Hindlimb muscle (tissue), 1 donor: ENCODE measurements around the gene ITGA5. TPM values are rescaled to one million over a fixed set of nuclear protein-coding genes. Genes with fewer than 3 reads are reported as not detected.
A peak's percentile ranks its signal among the peaks of the same experiment; 100 is the strongest.

Source experiments
- DNase-seq: peaks from one replicate; pipeline ENCODE4 v3.0.0-alpha.2; 2013
- polyA plus RNA-seq: library from polyadenylated mRNA; unstranded; fragments of 120-200 nt; gene quantifications from one replicate; pipeline ENCODE4 v1.2.1, GENCODE V29; 2013; ENCODE audit not compliant: insufficient read length

ITGA5 gene
- polyA plus RNA-seq: 112 TPM

DNA sequence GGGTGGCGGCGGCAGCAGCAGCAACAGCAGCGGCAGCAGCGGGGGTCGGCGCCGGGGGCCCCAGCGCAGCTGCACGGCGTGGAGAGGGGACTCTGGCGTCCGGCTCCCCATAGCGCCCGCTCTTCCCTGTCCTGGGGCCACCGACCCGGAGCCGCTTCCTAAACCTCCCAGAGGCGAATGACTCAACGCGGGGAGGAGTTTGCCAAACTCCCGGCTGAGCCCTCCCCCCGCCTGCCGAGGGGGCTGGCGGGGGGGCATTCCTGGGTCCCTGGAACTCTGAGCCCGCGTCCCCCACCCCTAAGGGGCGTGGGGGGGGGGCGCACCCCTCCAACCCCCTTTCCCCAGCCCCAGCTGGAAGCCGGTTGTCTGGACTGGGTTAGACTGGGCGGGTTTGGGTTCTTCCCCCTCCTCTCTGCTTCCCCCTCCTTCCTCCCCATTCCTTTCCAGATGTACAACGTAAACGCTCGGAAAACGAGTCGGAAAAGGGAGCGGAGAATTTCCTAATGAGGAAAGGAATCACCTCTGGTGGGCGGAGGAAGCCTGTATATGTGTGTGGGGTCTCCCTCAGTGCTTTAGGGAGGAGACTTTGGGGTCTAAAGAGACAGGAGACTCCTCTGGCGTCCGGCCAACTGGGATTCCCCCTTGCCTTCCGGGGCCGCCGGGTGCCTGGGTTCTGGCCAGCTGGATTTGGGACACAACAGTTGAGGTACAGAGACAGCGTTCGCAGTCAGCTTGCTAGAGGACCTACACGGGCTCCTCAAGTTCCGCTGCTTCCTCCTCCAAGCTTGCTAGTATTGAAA, at the start of gene ITGA5:
TSS of gene ITGA5 (minus strand) at position 179 of the 800 bp plus-strand sequence. CDS start at position 111, 68 bp downstream.
- DNase-seq: peak; percentile 77

DNA sequence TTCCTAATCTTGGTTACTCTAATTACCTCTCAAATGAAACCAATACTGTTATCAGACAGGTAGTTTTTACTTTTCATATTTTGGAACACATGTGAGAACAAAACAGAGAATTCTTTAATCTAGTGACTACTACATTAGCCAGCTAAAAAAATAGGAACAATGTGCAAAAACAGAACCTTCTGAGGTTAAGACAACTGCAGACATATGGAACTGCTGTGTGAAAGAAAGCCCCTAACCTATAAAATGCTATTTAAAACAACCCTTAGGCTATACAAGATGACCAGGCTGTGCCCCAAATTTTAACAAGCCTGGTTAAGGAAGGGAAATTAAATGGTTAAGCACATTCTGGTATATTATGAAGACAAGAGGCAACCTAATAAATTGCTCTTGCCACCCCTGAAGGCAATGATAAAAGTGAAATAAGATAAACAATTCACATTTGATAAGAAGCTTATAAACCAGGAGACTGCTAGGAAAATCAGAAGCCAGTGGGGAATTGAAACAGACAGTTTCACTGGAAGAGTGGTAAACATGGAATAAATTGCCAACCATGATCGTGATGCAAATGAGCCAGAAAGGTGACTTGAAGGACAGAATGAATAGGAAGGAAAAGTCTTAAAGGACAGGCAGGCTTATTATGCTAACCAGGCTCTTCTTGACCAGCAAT, 46.9 kb upstream of the ITGA5 start:
- DNase-seq: no peak

DNA sequence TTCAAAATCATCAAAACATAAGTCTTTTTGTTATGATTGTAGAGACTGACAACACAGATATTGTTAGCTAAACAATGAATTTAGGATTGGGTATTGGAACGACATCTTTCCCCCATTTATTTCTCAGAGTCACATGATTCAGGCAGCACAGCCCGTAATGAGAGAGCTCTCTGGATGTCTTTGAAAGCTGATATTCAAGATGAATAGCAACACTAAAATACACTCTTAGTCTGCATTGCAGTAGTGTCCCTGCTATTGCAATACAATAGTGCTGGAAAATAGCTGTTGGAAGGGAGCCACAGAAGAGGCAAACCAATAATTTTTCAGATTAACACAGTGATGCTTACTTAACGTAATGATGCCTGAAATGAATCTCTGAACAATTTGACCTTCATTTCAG, 44.4 kb upstream of the ITGA5 start:
- DNase-seq: no peak

DNA sequence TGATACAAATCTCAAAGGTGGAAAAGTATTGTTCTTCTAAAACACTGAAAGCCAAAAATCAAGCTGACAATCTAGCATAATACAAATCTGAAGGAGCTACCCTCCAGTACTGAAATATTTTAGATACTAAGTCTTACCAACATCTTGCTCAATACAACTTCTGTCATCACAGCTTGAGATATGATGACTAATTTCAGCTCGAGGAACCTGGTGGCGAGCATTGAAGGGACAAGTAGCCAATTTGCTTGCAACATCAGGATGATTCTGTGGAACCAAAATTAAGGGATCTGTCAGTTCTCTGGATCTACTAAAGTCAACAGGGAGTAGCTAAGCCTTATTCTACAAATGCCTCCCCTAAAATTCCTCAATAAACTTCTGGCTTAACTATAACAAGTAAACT, 44.0 kb upstream of the ITGA5 start:
- no peak for DNase-seq

DNA sequence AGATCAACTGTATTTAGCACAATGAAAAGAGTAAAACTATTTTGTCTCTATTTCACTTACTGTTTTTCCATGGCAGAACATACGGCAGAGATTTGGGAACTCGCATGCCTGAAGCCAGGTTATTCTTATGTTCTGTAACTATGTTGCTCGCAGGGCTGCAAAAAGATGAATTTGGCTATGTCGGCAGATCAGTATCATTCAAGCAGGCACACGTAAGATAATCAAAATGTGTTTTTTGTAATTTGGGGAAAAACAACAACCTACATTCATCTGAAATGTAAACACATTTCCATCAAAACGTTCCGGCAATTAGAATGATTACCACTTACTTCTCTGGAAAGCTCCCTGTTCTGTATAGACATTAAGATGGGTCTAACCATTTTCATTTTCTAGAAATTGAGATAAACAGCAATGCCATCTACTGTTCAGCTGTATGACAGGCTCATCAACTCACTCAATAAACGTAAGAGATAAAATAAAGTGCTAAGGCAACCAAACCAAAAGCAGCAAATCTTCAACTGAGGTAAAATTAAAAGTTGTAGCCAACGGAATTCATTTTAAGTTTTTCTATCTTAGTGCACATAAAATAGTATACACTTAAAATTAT, 41.4 kb upstream of the ITGA5 start:
- DNase-seq: no peak

DNA sequence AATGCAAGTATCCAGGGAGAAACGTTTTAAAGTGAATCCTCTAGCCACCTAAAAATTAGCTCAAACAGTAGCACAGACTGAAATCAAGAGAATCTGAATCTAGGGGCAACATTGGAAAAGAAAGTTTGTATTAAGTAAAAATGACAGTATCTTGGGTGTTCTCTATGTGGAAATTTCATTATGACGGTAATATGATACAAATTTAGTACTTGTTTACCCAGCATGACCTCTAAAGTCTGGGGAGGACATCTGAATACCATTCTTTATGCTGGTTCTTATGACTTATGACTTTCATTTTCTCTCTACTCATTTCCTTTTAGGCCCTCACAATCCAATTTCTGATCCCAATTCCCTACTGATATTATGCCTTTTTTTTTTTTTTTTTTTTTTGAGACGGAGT, 40.3 kb upstream of the ITGA5 start:
- no peak for DNase-seq

DNA sequence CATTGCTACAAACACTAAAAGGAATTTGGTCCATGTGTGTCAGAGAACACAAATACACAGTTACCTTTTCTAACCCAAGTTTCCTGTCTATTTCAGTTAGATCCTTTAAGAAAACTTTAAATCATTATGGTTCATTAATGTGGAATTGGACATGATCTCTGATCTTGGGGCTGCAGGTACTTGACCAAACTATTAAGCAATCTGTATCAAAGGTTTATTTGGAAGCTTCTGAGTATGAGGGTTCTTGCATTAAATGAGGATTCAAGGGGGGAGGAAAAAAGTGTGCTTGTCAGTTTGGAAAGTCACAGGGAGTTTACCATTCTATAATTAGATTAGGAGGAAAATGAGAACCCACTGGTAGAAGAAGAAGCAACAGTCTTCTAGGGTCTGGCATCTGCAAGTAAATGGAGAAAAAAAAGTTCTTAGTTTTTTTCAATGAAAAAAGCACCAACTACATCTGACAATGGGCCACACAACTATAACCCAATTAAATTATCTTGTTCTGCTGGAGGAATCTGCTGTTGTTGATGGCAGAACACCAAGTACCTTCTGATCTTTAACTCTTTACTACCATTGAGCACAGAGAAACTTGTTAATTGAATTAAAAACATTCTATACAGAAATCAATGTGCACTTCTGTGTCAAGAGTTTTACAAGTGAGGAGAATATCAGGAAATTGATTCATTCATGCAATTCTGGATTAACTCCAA, 36.8 kb upstream of the ITGA5 start:
- no peak for DNase-seq

DNA sequence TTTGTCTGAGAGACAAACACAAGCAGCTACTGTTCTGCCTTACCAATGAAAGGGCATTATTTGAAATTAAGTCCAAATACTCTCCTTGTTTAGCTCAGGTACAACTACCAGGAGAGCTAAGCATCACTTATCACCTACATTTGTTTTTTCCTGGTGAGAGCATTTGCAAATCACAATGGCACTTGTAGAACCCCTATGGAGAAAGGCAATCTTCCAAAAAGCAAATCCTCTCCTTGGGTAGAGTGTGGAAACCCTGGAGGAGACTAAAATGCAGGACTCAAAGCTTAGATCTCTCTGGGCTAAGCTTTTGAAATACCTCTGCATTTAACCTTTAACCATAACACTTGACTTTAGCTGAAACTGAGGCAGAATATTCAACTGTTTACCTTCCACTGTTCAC, 33.6 kb upstream of the ITGA5 start:
- DNase-seq: no peak

DNA sequence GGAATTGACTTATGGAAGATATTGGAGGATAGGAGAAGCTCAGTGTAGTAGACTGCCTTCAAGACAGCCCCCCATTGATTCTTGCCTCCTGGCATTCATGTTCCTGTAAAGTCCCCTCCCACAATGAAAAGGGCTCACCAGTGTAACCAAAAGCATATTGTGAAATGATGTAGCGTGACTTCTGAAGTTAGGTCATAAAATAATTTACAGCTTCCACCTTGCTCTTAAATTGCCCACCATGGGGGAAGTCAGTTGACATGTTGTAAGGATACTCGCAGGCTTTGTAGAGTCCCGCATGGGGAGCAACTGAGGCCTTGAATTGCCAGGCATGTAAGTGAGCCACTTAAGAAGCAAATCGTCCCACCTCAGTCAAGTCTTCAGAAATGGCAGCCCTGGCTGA, 29.3 kb upstream of the ITGA5 start:
- DNase-seq: no peak

DNA sequence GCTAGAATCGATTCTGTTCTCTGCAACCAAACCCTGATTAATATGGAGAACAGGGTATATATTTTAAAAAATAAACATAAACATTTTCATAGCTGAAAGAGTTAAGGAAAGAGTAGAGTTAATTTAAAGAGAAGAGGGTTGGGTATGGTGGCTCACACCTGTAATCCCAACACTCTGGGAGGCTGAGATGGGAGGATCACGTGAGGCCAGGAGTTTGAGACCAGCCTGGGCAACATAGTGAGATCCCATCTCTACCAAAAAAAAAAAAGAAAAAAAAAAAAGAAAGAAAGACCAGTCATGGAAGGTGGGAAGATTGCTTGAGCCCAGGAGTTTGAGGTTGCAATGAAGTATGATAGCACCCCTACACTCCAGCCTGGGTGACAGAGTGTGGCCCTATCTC, 28.9 kb upstream of the ITGA5 start:
- DNase-seq: no peak

DNA sequence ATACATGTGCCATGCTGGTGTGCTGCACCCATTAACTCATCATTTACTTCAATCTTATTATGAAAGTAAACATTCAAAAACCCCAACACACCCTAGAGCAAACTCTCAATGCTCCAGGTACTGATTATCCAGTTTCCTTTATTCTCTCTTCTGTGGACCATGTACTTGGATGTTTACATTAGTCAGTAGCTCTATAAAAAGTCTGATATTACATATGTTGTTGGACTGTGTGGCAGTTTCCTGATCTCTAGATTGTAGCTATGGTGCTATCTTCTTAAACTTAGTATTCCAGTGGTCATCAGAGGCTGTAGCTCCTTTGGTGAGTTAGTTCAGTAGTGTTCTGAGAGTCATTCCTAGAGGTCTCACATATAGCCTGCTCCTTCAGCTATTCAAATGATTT, 25.1 kb upstream of the ITGA5 start:
- DNase-seq: no peak

DNA sequence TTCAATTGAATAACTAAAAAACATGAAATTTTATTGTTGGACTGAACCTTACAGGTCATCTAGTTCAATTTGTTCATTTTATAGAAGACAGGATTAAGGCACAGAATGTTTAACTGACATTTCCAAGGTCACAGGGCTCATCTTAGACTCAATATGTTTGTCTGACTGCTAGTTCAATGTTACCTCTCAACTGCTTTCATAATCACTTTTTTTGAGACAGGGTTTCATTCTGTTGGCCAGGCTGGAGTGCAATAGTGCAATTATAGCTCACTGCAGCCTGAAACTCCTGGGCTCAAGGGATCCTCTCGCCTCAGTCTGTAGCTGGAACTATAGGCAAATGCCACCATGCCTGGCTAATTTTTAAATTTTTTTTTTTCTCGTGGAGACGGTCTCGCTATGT, 24.4 kb upstream of the ITGA5 start:
- DNase-seq: no peak

DNA sequence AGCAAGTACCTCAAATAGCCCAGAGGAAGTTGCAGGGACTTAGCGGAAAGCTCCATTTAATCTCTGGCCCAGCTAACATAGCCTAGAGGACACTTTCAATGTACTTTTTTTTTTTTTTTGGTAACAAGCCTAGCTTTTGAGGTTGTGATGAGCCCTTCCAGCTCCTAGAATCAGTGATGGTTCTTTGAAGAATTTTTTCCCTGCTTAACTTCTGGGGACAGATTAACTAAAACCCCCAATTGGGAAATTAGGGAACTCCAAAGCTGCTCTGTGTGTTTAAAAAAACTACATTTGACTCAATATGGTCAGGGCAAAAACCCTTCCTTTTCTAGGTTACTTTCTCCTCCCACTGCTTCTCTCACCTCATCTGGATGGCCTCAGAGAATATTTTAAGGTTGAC, 23.9 kb upstream of the ITGA5 start:
- DNase-seq: no peak

DNA sequence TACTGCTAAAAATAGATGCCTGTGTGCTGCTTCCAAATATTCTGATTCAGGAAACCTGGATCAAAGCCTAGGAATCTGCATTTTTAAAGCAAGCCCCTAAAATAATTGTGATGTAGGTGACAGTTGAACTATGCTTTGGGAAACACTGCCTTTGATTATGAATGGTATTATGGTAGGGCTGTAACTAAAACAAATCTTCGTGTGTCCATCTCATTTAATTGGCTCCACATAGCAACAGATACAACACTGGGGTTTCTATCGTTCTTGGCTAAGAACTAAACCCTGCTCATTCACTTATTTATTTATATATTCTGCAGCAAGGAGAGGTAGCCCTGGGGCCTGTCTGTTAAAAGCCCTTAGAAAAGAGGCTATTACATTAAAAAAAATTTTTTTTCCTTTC, 23.0 kb upstream of the ITGA5 start:
- no peak for DNase-seq

DNA sequence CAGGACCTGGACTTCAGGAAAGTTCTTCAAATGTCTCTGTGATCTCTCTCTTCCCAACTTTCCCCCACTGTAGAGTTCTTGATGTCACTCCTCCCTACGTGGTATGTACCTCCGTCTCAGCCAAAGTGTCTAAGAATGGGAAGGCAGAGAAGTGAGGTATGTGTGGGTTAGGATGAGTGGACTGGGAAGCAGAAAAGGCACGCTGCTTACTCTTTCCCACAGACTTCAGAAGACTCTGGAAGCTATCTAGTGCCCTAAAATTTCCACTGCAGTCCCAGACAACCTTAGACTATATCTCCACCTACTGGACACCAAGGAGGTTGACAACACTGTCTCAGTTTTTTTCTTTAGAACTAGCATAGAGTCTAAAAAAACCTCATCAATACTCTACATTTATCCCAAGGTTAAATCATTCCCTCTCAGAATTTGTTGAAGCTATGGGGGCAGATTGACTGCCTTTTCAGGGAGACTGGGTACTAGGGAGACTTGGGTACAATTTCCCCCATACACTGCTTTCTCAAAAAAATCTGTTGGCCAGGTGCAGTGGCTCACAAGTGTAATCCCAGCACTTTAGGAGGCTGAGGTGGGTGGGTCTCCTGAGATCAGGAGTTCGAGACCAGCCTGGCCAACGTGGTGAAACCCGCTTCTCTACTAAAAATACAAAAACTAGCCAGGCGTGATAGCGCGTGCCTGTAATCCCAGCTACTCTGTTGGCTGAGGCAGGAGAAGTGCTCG, 20.6 kb upstream of the ITGA5 start:
- DNase-seq: no peak

DNA sequence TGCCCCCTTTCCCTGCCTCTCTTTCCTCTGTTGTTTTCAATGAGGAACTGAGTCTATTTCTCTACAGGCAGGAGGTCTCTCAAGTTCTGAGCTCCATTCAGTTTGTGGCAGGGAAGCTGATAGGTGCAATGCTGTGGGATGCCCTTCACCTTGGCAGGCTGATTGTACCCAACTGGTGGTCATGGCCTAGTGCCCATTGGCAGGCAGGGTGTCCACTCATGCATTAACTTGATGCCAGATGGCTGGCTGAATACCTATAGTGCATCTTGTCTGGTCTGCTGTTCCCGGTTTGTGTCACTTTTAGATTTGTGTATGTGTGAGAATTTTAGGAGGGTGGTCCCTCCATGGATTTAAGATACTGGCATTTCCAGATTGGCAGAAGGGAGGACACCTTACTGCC, 20.0 kb upstream of the ITGA5 start:
- DNase-seq: no peak

DNA sequence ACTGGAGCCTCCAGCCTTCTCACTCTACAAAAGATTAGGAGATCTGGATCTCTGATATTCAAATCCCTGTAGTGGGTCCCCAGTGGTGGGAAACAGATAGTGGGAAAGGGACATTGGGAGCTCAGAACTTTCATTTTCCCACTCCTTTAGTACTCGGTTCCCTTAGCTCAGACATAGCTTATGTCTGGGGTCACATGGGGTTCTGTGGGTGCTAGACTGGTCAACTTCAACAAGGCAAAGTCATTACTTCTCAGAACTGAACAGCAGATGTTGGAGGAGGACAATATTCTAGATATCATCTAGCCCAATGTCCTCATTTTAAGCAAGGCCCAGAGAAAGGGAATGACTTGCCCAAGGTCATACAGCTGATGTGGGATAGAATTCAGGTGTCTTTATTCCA, 19.5 kb upstream of the ITGA5 start:
- DNase-seq: no peak

DNA sequence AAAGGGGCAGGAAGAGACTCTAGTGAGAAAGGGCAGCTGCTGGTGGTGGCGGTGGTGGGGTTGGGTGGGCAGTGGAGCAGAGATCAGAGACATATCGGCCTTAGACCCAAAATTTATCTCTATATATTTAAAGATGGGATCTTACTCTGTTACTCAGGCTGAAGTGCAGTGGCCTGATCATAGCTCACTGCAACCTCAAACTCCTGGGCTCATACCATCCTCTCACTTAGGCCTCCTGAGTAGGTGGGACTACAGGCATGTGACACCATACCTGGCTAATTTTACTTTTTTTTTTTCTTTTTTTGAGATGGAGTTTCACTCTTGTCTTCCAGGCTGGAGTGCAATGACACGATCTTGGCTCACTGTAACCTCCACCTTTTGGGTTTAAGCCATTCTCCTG, 18.6 kb upstream of the ITGA5 start:
- no peak for DNase-seq

DNA sequence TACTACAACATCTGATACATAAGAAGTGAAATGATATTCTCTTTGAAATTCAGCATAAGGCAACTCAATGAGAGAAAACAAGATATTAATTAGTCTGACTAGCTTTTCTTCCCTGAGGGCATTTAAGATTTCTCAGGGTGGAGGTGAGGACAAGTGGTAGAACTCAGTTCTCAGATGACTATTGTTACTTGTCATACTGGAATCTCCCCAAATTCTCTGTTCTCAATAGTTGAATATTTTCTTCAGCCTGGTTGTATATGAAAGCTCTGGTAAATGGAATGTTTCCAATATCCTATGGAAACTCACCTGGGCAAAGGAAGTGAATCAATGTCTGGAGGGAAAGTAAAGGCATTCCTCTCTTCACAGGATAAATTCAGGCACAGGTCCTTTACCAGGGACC, 18.2 kb upstream of the ITGA5 start:
- DNase-seq: no peak

DNA sequence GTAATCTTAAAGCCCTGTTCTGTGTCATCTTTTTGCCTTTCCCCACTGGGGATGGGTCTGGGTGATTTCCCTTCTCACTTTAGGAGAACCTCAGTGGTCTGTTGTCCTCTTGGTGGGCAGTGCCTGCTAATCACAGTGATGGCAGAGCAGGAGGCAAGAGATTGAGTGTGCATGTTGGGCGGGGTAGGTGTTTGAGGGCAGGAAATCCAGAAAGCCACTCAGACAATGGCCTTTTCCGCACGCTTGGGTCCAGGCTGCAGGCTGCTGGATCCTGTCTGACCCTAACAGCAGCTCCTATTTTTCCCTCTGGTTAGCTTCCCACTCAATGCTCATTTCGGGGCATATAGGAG, 13.7 kb upstream of the ITGA5 start:
- DNase-seq: no peak

DNA sequence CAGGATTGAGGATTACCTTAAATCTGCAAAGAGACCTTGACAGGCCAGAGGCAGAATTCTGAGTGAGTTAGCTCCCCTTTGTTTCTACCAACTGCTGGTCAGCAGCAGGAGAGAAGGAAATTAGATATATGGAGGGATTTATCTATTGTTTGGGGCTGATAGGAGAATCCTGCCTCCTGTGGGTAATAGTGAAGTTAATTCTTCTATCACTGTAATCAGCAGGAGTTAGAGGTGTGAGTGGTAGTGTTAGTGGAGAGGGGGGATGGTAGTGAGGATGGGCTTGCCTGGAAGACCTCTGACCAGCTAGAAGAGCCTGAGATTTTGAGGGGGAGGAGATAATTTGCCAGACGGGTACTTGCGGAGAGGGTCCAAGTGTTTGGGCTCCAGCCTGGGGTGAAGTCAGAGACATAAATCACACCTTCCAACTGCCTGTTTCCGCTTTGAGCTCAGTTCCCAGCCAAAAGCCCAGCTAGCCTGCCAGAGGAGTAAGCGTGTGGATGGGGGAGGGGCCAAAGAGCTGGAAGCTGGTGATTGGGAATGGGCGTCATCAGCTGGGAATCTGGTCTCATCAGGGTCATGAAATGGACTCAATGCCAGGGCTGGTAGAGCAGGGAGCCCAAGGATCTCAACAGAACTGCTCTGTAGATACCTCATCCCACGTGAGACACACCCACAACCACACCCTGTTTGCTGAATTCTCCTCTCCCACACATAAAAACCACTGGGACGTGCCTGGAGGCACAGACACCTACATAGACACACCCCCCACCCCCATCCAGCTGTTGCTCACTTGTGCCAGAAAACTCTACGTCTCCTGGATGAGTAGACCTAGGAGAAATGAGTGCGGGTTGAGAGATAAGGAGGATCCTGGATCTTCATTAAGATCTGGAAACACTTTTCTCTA, 13.1 kb upstream of the ITGA5 start:
- DNase-seq: no peak
